ENCODE results near the gene COL7A1.

The COL7A1 gene

DNA sequence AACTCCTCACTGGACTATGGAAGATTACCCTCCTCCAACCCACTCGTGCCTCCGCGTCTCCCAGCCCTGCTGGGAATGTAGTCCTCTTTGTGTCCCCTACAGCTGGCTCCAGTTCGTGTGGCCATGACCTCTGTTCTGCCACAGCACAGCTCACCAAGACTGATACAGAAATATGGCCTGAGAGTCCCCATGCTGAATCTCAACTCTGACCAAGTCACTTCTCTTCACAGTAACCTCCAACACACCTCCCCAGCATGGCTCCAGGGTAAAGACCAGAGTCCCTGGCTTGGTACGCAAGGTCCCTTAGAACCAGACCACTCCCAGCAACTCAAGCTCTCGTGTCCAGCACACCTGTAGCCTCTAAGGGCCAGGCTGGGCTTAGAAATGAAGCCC lies 2.3 kb upstream of the COL7A1 start:
- CTCF ChIA-PET: interaction anchor here (1.1 kb wide), 1 partner anchor 39 kb away, joined by 3 read pairs; no protein-coding TSS in a partner anchor
- POLR2A ChIA-PET: interaction anchor here (0.9 to 1.6 kb wide), 3 partner anchors 12 to 124 kb away, joined by 3 to 8 read pairs (median 5); partner anchors contain the start of genes CELSR3 and UQCRC1
- TF ChIP-seq LEF1 (IDR thresholded peaks at IDR 0.05; ENCODE audit: borderline replicate concordance): no peak
- DNase-seq (ENCODE audit: extremely low spot score): no peak

GRCh38 chr3:48596676-48597407 lies 1.7 kb upstream of the COL7A1 start:
- ChIA-PET CTCF (interaction anchor here (1.1 kb wide), 1 partner anchor 39 kb away, joined by 3 read pairs; no protein-coding TSS in a partner anchor), POLR2A (interaction anchor here (1.2 to 1.6 kb wide), 2 partner anchors 13 to 66 kb away, joined by 5 to 8 read pairs; partner anchors contain the start of genes CELSR3 and UQCRC1)
- DNase-seq (ENCODE audit: extremely low spot score): no peak
- TF ChIP-seq L3MBTL2 (conservative IDR thresholded peaks at IDR 0.05) (no peak), TARDBP (IDR thresholded peaks at IDR 0.05) (no peak), ZNF384 (IDR thresholded peaks at IDR 0.05) (no peak), HDGF (IDR thresholded peaks at IDR 0.05; ENCODE audit: borderline replicate concordance) (no peak), FOXM1 (IDR thresholded peaks at IDR 0.05; ENCODE audit: borderline replicate concordance) (no peak), SP1 (IDR thresholded peaks at IDR 0.05) (no peak), BHLHE40 (IDR thresholded peaks at IDR 0.05; ENCODE audit: borderline replicate concordance) (no peak), SUZ12 (IDR thresholded peaks at IDR 0.05) (no peak), NFRKB (IDR thresholded peaks at IDR 0.05) (no peak), ARNT (IDR thresholded peaks at IDR 0.05) (no peak), FOXA1 (IDR thresholded peaks at IDR 0.05) (no peak), CTBP1 (IDR thresholded peaks at IDR 0.05; ENCODE audit: borderline replicate concordance) (no peak), LEF1 (IDR thresholded peaks at IDR 0.05; ENCODE audit: borderline replicate concordance) (no peak), FOXK2 (IDR thresholded peaks at IDR 0.05) (no peak)
- TF ChIP-seq, protein P1, sequence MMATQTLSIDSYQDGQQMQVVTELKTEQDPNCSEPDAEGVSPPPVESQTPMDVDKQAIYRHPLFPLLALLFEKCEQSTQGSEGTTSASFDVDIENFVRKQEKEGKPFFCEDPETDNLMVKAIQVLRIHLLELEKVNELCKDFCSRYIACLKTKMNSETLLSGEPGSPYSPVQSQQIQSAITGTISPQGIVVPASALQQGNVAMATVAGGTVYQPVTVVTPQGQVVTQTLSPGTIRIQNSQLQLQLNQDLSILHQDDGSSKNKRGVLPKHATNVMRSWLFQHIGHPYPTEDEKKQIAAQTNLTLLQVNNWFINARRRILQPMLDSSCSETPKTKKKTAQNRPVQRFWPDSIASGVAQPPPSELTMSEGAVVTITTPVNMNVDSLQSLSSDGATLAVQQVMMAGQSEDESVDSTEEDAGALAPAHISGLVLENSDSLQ (IDR thresholded peaks at IDR 0.05): no peak

DNA sequence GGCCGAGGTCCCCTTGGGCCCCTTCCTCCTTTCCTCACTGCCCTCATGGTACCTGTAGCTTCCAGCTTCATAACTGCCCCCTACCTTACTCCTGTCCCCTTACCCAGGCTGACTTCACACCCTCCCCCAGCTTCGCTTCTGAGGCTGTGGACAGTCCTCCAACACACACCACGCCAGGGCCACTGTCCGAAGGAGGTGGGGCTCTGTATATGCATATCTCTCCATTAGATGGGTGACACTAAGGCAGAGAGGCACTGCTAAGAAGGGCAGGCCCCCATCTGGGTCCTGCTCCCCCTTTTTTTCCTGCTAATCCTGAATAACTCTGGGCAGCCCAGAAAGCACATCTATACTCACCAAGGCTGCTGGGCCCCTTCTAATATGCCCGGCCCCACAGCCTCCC lies 1.0 kb upstream of the COL7A1 start:
- no peak for DNase-seq (ENCODE audit: extremely low spot score)
- ChIA-PET POLR2A (interaction anchor here (1.6 kb wide), 1 partner anchor 13 kb away, joined by 8 read pairs; the partner anchor contains the start of gene UQCRC1), CTCF (no interaction called here)
- TF ChIP-seq FOXA1 (IDR thresholded peaks at IDR 0.05) (no peak), FOXK2 (IDR thresholded peaks at IDR 0.05) (no peak), L3MBTL2 (conservative IDR thresholded peaks at IDR 0.05) (no peak), NFRKB (IDR thresholded peaks at IDR 0.05) (no peak), ARNT (IDR thresholded peaks at IDR 0.05) (no peak), TARDBP (IDR thresholded peaks at IDR 0.05) (no peak), CTBP1 (IDR thresholded peaks at IDR 0.05; ENCODE audit: borderline replicate concordance) (no peak), HDGF (IDR thresholded peaks at IDR 0.05; ENCODE audit: borderline replicate concordance) (no peak), ELF4 (IDR thresholded peaks at IDR 0.05) (no peak), LEF1 (IDR thresholded peaks at IDR 0.05; ENCODE audit: borderline replicate concordance) (no peak), FOXM1 (IDR thresholded peaks at IDR 0.05; ENCODE audit: borderline replicate concordance) (no peak), BHLHE40 (IDR thresholded peaks at IDR 0.05; ENCODE audit: borderline replicate concordance) (no peak), SUZ12 (IDR thresholded peaks at IDR 0.05) (no peak), ZNF384 (IDR thresholded peaks at IDR 0.05) (no peak), SP1 (IDR thresholded peaks at IDR 0.05) (no peak)
- TF ChIP-seq, protein P1 (IDR thresholded peaks at IDR 0.05): no peak

DNA sequence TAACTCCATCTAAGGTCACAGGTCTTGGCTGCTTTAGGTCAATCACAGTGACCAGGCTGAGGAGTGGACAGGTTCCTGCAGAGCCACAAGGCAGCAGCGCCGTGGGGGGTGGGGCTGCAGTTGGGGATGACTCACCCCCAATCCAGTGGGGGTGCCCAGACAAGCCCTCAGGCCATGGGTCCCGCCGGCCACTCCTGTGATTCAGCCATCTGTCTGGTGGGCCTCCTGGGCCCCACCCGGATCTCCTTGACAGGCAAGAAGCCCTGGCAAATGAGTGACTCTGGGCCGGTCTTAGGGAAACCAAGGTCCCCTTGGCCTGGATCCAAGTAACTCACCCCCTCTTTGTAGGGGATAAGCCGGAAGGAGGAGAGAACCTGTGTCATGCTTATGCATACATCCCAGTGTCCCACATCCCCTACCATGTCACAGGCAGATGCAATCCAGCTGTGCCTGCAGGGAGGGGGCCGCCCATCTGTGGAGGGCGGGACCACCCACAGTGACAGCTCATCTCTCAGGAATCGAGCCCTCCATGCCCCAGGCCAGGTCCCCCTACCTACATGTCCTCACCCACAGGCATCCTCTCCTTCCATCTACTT lies 495 bp upstream of the COL7A1 start:
- TF ChIP-seq, protein P1 (IDR thresholded peaks at IDR 0.05): no peak
- TF ChIP-seq FOXA1 (IDR thresholded peaks at IDR 0.05): no peak
- TF ChIP-seq ZNF384 (IDR thresholded peaks at IDR 0.05): no peak
- TF ChIP-seq SP1 (IDR thresholded peaks at IDR 0.05): no peak
- TF ChIP-seq ELF4 (IDR thresholded peaks at IDR 0.05): no peak
- no peak for TF ChIP-seq CTBP1 (IDR thresholded peaks at IDR 0.05; ENCODE audit: borderline replicate concordance)
- CTCF ChIA-PET: no interaction called here
- no peak for DNase-seq (ENCODE audit: extremely low spot score)
- POLR2A ChIA-PET: no interaction called here

DNA sequence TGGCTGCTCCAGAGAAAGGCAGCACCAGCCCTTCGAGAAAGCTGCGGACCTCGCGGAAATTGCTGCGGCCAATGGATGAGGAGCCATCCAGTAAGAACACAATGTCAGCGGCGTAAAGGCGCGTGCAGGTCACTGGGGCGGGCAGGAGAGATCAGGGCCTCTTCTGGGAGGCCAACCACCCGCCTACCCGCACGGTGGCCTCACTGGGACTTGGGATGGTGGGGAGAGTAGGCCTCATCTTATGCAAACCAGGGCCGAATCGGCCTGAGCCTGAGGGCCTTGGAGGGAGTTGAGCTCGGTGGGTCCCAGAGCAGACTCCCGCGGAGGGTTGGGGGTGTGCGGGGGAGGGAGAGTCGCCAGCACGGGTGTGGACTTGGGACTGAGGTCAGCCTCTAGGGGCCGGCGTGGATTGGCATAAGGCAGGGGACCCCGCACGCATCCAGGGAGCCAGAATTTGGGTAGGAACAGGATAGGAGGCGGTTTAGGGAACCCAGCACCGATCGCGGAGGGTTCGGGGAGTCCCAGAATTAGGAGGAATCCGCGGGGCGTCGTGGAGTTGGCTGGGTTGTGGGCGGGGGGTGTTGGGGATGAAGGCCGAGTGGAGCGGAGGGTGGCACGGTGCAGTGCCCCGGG lies 596 bp downstream of the COL7A1 start:
- no peak for DNase-seq (ENCODE audit: extremely low spot score)
- ChIA-PET CTCF (interaction anchor here (0.6 kb wide), 1 partner anchor 164 kb away, joined by 3 read pairs; no protein-coding TSS in a partner anchor), POLR2A (no interaction called here)
- TF ChIP-seq LEF1 (IDR thresholded peaks at IDR 0.05; ENCODE audit: borderline replicate concordance) (no peak), FOXA1 (IDR thresholded peaks at IDR 0.05) (no peak), BHLHE40 (IDR thresholded peaks at IDR 0.05; ENCODE audit: borderline replicate concordance) (no peak)

- DNase-seq (ENCODE audit: extremely low spot score): no peak
- POLR2A ChIA-PET: interaction anchor here (0.7 kb wide), 1 partner anchor 16 kb away, joined by 3 read pairs; the partner anchor contains the start of gene UQCRC1
- TF ChIP-seq FOXK2 (IDR thresholded peaks at IDR 0.05) (no peak), TARDBP (IDR thresholded peaks at IDR 0.05) (no peak), HDGF (IDR thresholded peaks at IDR 0.05; ENCODE audit: borderline replicate concordance) (no peak), ZNF384 (IDR thresholded peaks at IDR 0.05) (no peak), CTBP1 (IDR thresholded peaks at IDR 0.05; ENCODE audit: borderline replicate concordance) (no peak), LEF1 (IDR thresholded peaks at IDR 0.05; ENCODE audit: borderline replicate concordance) (no peak), SP1 (IDR thresholded peaks at IDR 0.05) (no peak), SUZ12 (IDR thresholded peaks at IDR 0.05) (no peak), FOXM1 (IDR thresholded peaks at IDR 0.05; ENCODE audit: borderline replicate concordance) (no peak), ARNT (IDR thresholded peaks at IDR 0.05) (no peak), NFRKB (IDR thresholded peaks at IDR 0.05) (no peak), FOXA1 (IDR thresholded peaks at IDR 0.05) (no peak), BHLHE40 (IDR thresholded peaks at IDR 0.05; ENCODE audit: borderline replicate concordance) (no peak), ELF4 (IDR thresholded peaks at IDR 0.05) (no peak), L3MBTL2 (conservative IDR thresholded peaks at IDR 0.05) (no peak)
- TF ChIP-seq, protein P1 (IDR thresholded peaks at IDR 0.05): no peak
- CTCF ChIA-PET: no interaction called here
Measured at GRCh38 chr3:48593337-48593736, 1.8 kb downstream of the COL7A1 start.
